K562 (cell line): ENCODE results near the gene PRRC2B. TPM values are rescaled to one million over a fixed set of nuclear protein-coding genes. Genes with fewer than 3 reads are reported as not detected.
A peak's percentile ranks its signal among the peaks of the same experiment; 100 is the strongest.

Source experiments
- ARID1B ChIP-seq: fragments of 450-650 bp; IDR thresholded peaks from 2 replicates; pipeline ENCODE4 v1.6.1; 2016; ENCODE audit warnings: antibody characterized with exemption, mild to moderate bottlenecking, inconsistent platforms
- CBFA2T2 ChIP-seq: fragments of 450-650 bp; conservative IDR thresholded peaks from 2 replicates; pipeline ENCODE4 v1.6.1; 2017; ENCODE audit warnings: mild to moderate bottlenecking
- CBFA2T3 ChIP-seq: fragments of 450-650 bp; IDR thresholded peaks from 2 replicates; pipeline ENCODE4 v1.6.1; 2017
- KDM1A ChIP-seq, 2 experiments: fragments of 450-650 bp; IDR thresholded peaks; 2 replicates each; pipeline ENCODE4 v1.6.1; 2016; ENCODE audit warnings: mild to moderate bottlenecking in 2 of 2
- MLX ChIP-seq, 2 experiments: fragments of 450-650 bp in 1 of 2; sonication (generic) in 1 of 2; formaldehyde crosslinking; conservative IDR thresholded peaks; 2 replicates each; pipeline versions ENCODE4 v1.4.0 to v1.8.1; 2020 to 2022; ENCODE audit warnings: mild to moderate bottlenecking in 1 of 2, missing genetic modification reagents in 1 of 2
- OTX1 ChIP-seq: fragments of 450-650 bp; formaldehyde crosslinking; IDR thresholded peaks from 2 replicates; pipeline ENCODE4 v1.4.0; 2022; ENCODE audit warnings: mild to moderate bottlenecking
- SETDB1 ChIP-seq: IDR thresholded peaks from one replicate; pipeline ENCODE4 v1.6.1; 2012; ENCODE audit warnings: low read length, control low read depth, inconsistent platforms
- SMARCA4 ChIP-seq: fragments of 450-650 bp; IDR thresholded peaks from 2 replicates; pipeline ENCODE4 v1.6.1; 2016
- TEAD4 ChIP-seq, 2 experiments: sonication (generic) in 1 of 2; formaldehyde crosslinking in 1 of 2; IDR thresholded peaks; 2 replicates each; pipeline versions ENCODE4 v1.6.1 to v1.8.0; 2012 to 2022; ENCODE audit warnings: borderline replicate concordance in 1 of 2, inconsistent platforms in 1 of 2, low read length in 1 of 2, mild to moderate bottlenecking in 1 of 2, missing genetic modification reagents in 1 of 2
- ZBTB2 ChIP-seq: fragments of 450-650 bp; IDR thresholded peaks from 2 replicates; pipeline ENCODE4 v1.6.1; 2016; ENCODE audit warnings: antibody characterized with exemption
- polyA plus RNA-seq, 8 experiments: library from polyadenylated mRNA; depleted of rRNA in 4 of 8; stranded (reverse) in 5 of 8; unstranded in 3 of 8; fragments of >200 nt; fragmentation: Nextera tagmentation in 2 of 8; fragmentation: Illumina TruSeq in 1 of 8; extraction: Ambion mirVana in 2 of 8; extraction: Trizol in 1 of 8; gene quantifications; 2 replicates each; pipeline versions ENCODE4 v1.2.1 to v1.2.3, GENCODE V29; 2011 to 2014; ENCODE audit warnings: inconsistent platforms in 1 of 8, missing spikeins in 1 of 8
- total RNA-seq, 7 experiments: library from RNA; depleted of rRNA in 6 of 7; stranded (reverse); fragments of >200 nt in 6 of 7; fragmentation: Illumina TruSeq in 2 of 7; extraction: Trizol in 2 of 7; gene quantifications; 2 replicates each; pipeline versions ENCODE4 v1.2.1 to v1.2.3, GENCODE V29; 2011 to 2021; ENCODE audit warnings: low replicate concordance in 1 of 7
- TF ChIP-seq, protein P1 (sequence below): sonication (generic); formaldehyde crosslinking; IDR thresholded peaks from 2 replicates; pipeline ENCODE4 v1.8.1; 2023; ENCODE audit warnings: mild to moderate bottlenecking, missing genetic modification reagents

Gene PRRC2B
- total and polyA plus RNA-seq, 9 of the 15 experiments (the other 6 are each of a cell fraction or from before 2014, with no cell fraction given): 0.34 to 125 (median 30.9) TPM

DNA sequence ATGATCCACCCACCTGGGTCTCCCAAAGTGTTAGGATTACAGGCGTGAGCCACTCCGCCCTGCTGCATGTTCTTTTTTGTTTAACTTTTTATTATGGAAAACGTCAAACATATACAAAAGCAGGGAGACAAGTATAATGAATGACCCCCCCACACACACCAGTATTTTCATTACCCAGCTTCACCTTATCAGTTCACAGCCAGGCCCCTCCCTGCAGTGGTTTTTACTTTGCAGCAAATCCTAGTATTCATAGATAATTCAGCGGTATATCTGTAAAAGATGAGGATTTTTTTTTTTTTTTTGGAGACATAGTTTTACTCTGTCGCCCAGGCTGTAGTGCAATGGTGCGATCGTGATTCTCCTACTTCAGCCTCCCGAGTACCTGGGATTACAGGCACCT lies 111.1 kb downstream of the PRRC2B start (continued):
- TF ChIP-seq, protein P1, sequence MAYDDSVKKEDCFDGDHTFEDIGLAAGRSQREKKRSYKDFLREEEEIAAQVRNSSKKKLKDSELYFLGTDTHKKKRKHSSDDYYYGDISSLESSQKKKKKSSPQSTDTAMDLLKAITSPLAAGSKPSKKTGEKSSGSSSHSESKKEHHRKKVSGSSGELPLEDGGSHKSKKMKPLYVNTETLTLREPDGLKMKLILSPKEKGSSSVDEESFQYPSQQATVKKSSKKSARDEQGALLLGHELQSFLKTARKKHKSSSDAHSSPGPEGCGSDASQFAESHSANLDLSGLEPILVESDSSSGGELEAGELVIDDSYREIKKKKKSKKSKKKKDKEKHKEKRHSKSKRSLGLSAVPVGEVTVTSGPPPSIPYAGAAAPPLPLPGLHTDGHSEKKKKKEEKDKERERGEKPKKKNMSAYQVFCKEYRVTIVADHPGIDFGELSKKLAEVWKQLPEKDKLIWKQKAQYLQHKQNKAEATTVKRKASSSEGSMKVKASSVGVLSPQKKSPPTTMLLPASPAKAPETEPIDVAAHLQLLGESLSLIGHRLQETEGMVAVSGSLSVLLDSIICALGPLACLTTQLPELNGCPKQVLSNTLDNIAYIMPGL: no peak
- peak; percentile 24; the same call in 1 of the 2 replicates for TF ChIP-seq TEAD4 (IDR thresholded peaks at IDR 0.05; ENCODE audit: low read length)
- TF ChIP-seq TEAD4 (CRISPR knock-in tag; IDR thresholded peaks at IDR 0.05; ENCODE audit: borderline replicate concordance): no peak
- TF ChIP-seq ARID1B: peak; percentile 45
- TF ChIP-seq KDM1A (IDR thresholded peaks at IDR 0.05): peak; percentile 70 to 80
- TF ChIP-seq MLX (CRISPR knock-in tag; conservative IDR thresholded peaks at IDR 0.05): no peak
- peak; percentile 70 for TF ChIP-seq CBFA2T3
- TF ChIP-seq ZBTB2: no peak
- 0 out of 2 replicates have a peak, but pooled peaks have one; percentile 35 for TF ChIP-seq CBFA2T2
- peak; percentile 36; the same call in 1 of the 2 replicates for TF ChIP-seq SMARCA4
- TF ChIP-seq SETDB1: no peak
- no peak for TF ChIP-seq OTX1 (CRISPR knock-in tag)
- TF ChIP-seq, all 486 proteins: peak for 9
